Heart left ventricle (tissue), 13 donors: Measurements from ENCODE around the gene SMARCB1.

Source experiments
- POLR2A ChIP-seq, 2 donors: fragments of 450-650 bp; IDR thresholded peaks; one replicate each; pipeline ENCODE4 v1.6.1; 2017; ENCODE audit warnings: antibody characterized with exemption in 2 of 2, mild to moderate bottlenecking in 2 of 2, moderate library complexity in 2 of 2
- TF ChIP-seq, protein P1 (sequence below), 12 donors: fragments of 200-600 bp; sonication (generic) in 4 of 12; IDR thresholded peaks; one replicate each; pipeline versions ENCODE4 v1.5.0 to v1.8.0; 2018 to 2022; ENCODE audit warnings: antibody characterized with exemption in 12 of 12, mild to moderate bottlenecking in 5 of 12
- donor health status: ischemic (EF 13 %, LVEDD 7.1; RV severe dilation, severe dysfunction).
- donor health status: DM: no; HTN: yes; CAD: no.
- donor health status: DM: no; HTN: no; CAD: no.
- donor health status: ischemic (EF 25% LVEDD 6.9; RV normal size, moderate dysfunction).
- donor health status: ischemic (EF 25% LVEDD 5.7; RV mildly dilated, moderate dysfunction).
- donor health status: ischemic (EF 35%, LVEDD 5.7; RV mildly dilated, moderate dysfunction).
- donor health status: nonischemic (EF 11% LVEDD 7.7; RV severe dilation, severe dysfunction).
- donor health status: DM: yes; HTN: yes; CAD: no.
- donor health status: PGD.
- donor health status: ischemic (EF 29% LVEDD 5.4; RV normal size, mild dysfunction).
- donor health status: nonischemic (EF 23%, LVEDD 6.1; RV moderate dilation, normal function).

DNA sequence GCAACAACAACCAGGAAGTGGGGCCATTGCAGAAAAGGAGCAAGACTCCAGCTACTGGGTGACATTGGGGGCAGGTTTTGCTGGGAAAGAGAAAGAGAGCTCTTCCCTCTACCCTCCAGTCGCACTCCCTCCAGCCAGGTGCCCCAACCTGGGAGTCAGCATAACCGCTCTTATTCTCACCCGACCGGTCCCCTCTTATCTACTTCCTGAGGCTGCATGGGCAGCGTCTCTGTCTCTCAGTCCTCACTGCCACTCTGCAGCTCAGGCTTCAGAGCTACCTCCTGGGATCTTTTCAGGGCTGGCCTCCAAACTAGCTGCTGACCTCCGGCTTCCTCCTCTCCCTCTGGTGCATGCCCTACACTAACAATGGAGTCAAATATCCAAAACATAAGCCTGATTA is 41.0 kb upstream of the SMARCB1 start:
- TF ChIP-seq, protein P1, sequence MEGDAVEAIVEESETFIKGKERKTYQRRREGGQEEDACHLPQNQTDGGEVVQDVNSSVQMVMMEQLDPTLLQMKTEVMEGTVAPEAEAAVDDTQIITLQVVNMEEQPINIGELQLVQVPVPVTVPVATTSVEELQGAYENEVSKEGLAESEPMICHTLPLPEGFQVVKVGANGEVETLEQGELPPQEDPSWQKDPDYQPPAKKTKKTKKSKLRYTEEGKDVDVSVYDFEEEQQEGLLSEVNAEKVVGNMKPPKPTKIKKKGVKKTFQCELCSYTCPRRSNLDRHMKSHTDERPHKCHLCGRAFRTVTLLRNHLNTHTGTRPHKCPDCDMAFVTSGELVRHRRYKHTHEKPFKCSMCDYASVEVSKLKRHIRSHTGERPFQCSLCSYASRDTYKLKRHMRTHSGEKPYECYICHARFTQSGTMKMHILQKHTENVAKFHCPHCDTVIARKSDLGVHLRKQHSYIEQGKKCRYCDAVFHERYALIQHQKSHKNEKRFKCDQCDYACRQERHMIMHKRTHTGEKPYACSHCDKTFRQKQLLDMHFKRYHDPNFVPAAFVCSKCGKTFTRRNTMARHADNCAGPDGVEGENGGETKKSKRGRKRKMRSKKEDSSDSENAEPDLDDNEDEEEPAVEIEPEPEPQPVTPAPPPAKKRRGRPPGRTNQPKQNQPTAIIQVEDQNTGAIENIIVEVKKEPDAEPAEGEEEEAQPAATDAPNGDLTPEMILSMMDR (IDR thresholded peaks at IDR 0.05) = no peak
- TF ChIP-seq POLR2A (IDR thresholded peaks at IDR 0.05) = no peak
